Activated CD4-positive, alpha-beta T cell treated with anti-CD3 and anti-CD28 coated beads, Interleukin-2, amount 50 U/mL, for 24 hours (primary cell): ENCODE measurements around the gene PDHX.
"Not testable (repeated sequence)": the region's sequence is repeated elsewhere in the genome, so short reads cannot be mapped to it uniquely, and the experiment has no call there.

Experiments used
- DNase-seq, 2 donors: peaks; one replicate each; pipeline ENCODE4 v3.0.0-alpha.2; 2020; ENCODE audit warnings: low read depth in 1 of 2, low spot score in 1 of 2

Gene PDHX

GRCh38 chr11:34910817-34911216 is 5.6 kb upstream of the PDHX start:
- DNase-seq: no peak

GRCh38 chr11:34911676-34912075 is 4.7 kb upstream of the PDHX start:
- no peak for DNase-seq

- not testable (repeated sequence) for DNase-seq
These were observed 2.9 kb upstream of the PDHX start for GRCh38 chr11:34913556-34913955.

GRCh38 chr11:34915136-34916014 is 1.0 kb upstream of the PDHX start:
- no peak for DNase-seq

GRCh38 chr11:34916843-34917770 is 689 bp downstream of the PDHX start:
- DNase-seq: no peak

- DNase-seq: no peak
These were observed 4.7 kb downstream of the PDHX start for GRCh38 chr11:34921156-34921555.

GRCh38 chr11:34924714-34925113 is 8.3 kb downstream of the PDHX start:
- no peak for DNase-seq

GRCh38 chr11:34926101-34926830 is 9.8 kb downstream of the PDHX start:
- DNase-seq: peak in 1 of 2 donors; percentile 30

GRCh38 chr11:34926831-34927132 is 10.4 kb downstream of the PDHX start:
- no peak for DNase-seq

GRCh38 chr11:34928268-34928959 is 12.0 kb downstream of the PDHX start:
- no peak for DNase-seq

GRCh38 chr11:34928960-34929680 is 12.7 kb downstream of the PDHX start:
- no peak for DNase-seq

- no peak for DNase-seq
These were observed 13.7 kb downstream of the PDHX start for GRCh38 chr11:34929794-34930763.

- no peak for DNase-seq
These were observed 20.7 kb downstream of the PDHX start for GRCh38 chr11:34936945-34937629.

GRCh38 chr11:34938611-34939010 is 22.2 kb downstream of the PDHX start:
- DNase-seq: no peak

GRCh38 chr11:34940026-34940677 is 23.7 kb downstream of the PDHX start:
- DNase-seq: no peak

- no peak for DNase-seq
These were observed 25.3 kb downstream of the PDHX start for GRCh38 chr11:34941688-34942087.

GRCh38 chr11:34944692-34945091 is 28.3 kb downstream of the PDHX start:
- DNase-seq: no peak

- no peak for DNase-seq
These were observed 32.3 kb downstream of the PDHX start for GRCh38 chr11:34948696-34949095.
